HG03097 (cell line): ENCODE measurements around the gene ATP1A4.

ENCODE experiments used
- ATAC-seq: cut with Tn5 transposase; IDR thresholded peaks from one replicate; pipeline ENCODE4 v1.9.1; 2021; ENCODE audit not compliant: unreplicated experiment, low FRiP score

The ATP1A4 gene

GRCh38 chr1:160197231-160197630 lies 45.8 kb downstream of the ATP1A4 start:
- ATAC-seq = no peak

- no peak for ATAC-seq
Observed at GRCh38 chr1:160200786-160201185, 49.4 kb downstream of the ATP1A4 start.

GRCh38 chr1:160204526-160205241 lies 53.3 kb downstream of the ATP1A4 start:
- ATAC-seq = peak; percentile 56

GRCh38 chr1:160205242-160206035 lies 54.0 kb downstream of the ATP1A4 start, which contains the start of gene PEA15:
Gene PEA15 (plus strand): TSS chr1:160205384. CDS start chr1:160211545, 6,161 bp downstream.
- ATAC-seq = no peak

GRCh38 chr1:160206036-160206389 lies 54.6 kb downstream of the ATP1A4 start:
- no peak for ATAC-seq

- no peak for ATAC-seq
Observed at GRCh38 chr1:160206421-160207117, 55.2 kb downstream of the ATP1A4 start.

- no peak for ATAC-seq
Observed at GRCh38 chr1:160207118-160207650, 55.8 kb downstream of the ATP1A4 start.

GRCh38 chr1:160207771-160208556 lies 56.6 kb downstream of the ATP1A4 start:
- ATAC-seq = no peak

GRCh38 chr1:160208557-160209320 lies 57.3 kb downstream of the ATP1A4 start:
- ATAC-seq = no peak

GRCh38 chr1:160209321-160210046 lies 58.1 kb downstream of the ATP1A4 start:
- ATAC-seq = no peak

GRCh38 chr1:160210561-160210960 lies 59.2 kb downstream of the ATP1A4 start:
- no peak for ATAC-seq

- no peak for ATAC-seq
Observed at GRCh38 chr1:160211046-160211790, 59.8 kb downstream of the ATP1A4 start.

GRCh38 chr1:160214481-160215140 lies 63.2 kb downstream of the ATP1A4 start:
- no peak for ATAC-seq

- ATAC-seq = no peak
Observed at GRCh38 chr1:160216301-160216700, 64.9 kb downstream of the ATP1A4 start.

- no peak for ATAC-seq
Observed at GRCh38 chr1:160217481-160218051, 66.2 kb downstream of the ATP1A4 start.

- no peak for ATAC-seq
Observed at GRCh38 chr1:160219062-160219929, 67.9 kb downstream of the ATP1A4 start.
